T-helper 17 cell (primary cell): ENCODE results near the gene SOX15. TPM values are rescaled to one million over a fixed set of nuclear protein-coding genes. Genes with fewer than 3 reads are reported as not detected.

Source experiments
- ATAC-seq: fragments of 150-1000 bp; cut with Tn5 transposase; 2 replicates; pipeline ENCODE4 v1.10.0; 2021; ENCODE audit warnings: mild to moderate bottlenecking, moderate library complexity
- DNase-seq, 3 donors: peaks; one replicate each; pipeline versions ENCODE4 v3.0.0 to v3.0.0-alpha.2; 2020 to 2021
- H3K9me3 ChIP-seq: one replicate; pipeline ENCODE4 v1.7.0; 2013; ENCODE audit warnings: low read length, mild to moderate bottlenecking; ENCODE audit not compliant: control insufficient read depth, poor library complexity, severe bottlenecking
- H3K27ac Mint-ChIP-seq: one replicate; pipeline ENCODE4 v1.8.0; 2022; ENCODE audit warnings: mild to moderate bottlenecking, moderate library complexity, mixed read lengths
- H3K27me3 Mint-ChIP-seq: one replicate; pipeline ENCODE4 v1.8.0; 2022; ENCODE audit warnings: mixed read lengths
- H3K36me3 Mint-ChIP-seq: one replicate; pipeline ENCODE4 v1.8.0; 2022; ENCODE audit warnings: low read depth, mixed read lengths
- H3K4me1 Mint-ChIP-seq: one replicate; pipeline ENCODE4 v1.8.0; 2022; ENCODE audit warnings: mild to moderate bottlenecking, mixed read lengths
- H3K4me3 Mint-ChIP-seq: one replicate; pipeline ENCODE4 v1.8.0; 2022; ENCODE audit warnings: mild to moderate bottlenecking, moderate library complexity, mixed read lengths
- total RNA-seq, 4 donors: library from RNA in 2 of 4; stranded (reverse) in 2 of 4; gene quantifications; one replicate each; pipeline ENCODE4 v1.2.3 and lab custom pipeline; 2022 to 2026

The SOX15 gene
- total RNA-seq, 2 donors from 2014 or later: not detected

- peak; percentile 86 to 95 (median 93) for DNase-seq
- Mint-ChIP-seq H3K27ac (peak within 1 kb of the TSS; percentile 95), H3K4me1 (peaks cover 32% of the 10 kb centered on the region), H3K4me3 (peak within 1 kb of the TSS; percentile 97), H3K36me3 (no peaks in the 10 kb centered on the region), H3K27me3 (no peaks in the 10 kb centered on the region)
- no peaks in the 10 kb centered on the region for H3K9me3 ChIP-seq
- peak; percentile 88 for ATAC-seq
Measured at GRCh38 chr17:7561589-7562207, 28.2 kb downstream of the SOX15 start, which contains the start of gene SENP3. Gene SENP3 (plus strand): TSS chr17:7561919. CDS start chr17:7563077, 1,158 bp downstream.

GRCh38 chr17:7561028-7561575 is 28.8 kb downstream of the SOX15 start:
- H3K9me3 ChIP-seq: no peaks in the 10 kb centered on the region
- H3K4me1 Mint-ChIP-seq: peaks cover 35% of the 10 kb centered on the region
- peak overlapping the region; percentile 97 for H3K4me3 Mint-ChIP-seq
- no peaks in the 10 kb centered on the region for H3K27me3 Mint-ChIP-seq
- H3K27ac Mint-ChIP-seq: peak overlapping the region; percentile 95
- ATAC-seq (peak; percentile 70), DNase-seq (peak; percentile 65 to 72 (median 67))
- H3K36me3 Mint-ChIP-seq: no peaks in the 10 kb centered on the region

GRCh38 chr17:7560172-7561027 is 29.5 kb downstream of the SOX15 start:
- no peaks in the 10 kb centered on the region for H3K9me3 ChIP-seq
- H3K4me1 Mint-ChIP-seq: peaks cover 38% of the 10 kb centered on the region
- H3K36me3 Mint-ChIP-seq: no peaks in the 10 kb centered on the region
- H3K4me3 Mint-ChIP-seq: peak overlapping the region; percentile 97
- peak in 1 of 3 donors; percentile 48 for DNase-seq
- peak; percentile 36 for ATAC-seq
- H3K27ac Mint-ChIP-seq: peak overlapping the region; percentile 95
- no peaks in the 10 kb centered on the region for H3K27me3 Mint-ChIP-seq

- peak overlapping the region; percentile 95 for H3K27ac Mint-ChIP-seq
- H3K27me3 Mint-ChIP-seq: no peaks in the 10 kb centered on the region
- no peaks in the 10 kb centered on the region for H3K9me3 ChIP-seq
- ATAC-seq: no peak
- DNase-seq: no peak
- no peaks in the 10 kb centered on the region for H3K36me3 Mint-ChIP-seq
- H3K4me3 Mint-ChIP-seq: peak overlapping the region; percentile 19
- peaks cover 44% of the 10 kb centered on the region for H3K4me1 Mint-ChIP-seq
Measured at GRCh38 chr17:7559320-7560171, 30.3 kb downstream of the SOX15 start.

- H3K4me3 Mint-ChIP-seq: peak within 1 kb of the TSS; percentile 53
- peak within 1 kb of the TSS; percentile 47 for H3K27ac Mint-ChIP-seq
- H3K36me3 Mint-ChIP-seq: no peaks in the 10 kb centered on the region
- ATAC-seq: no peak
- H3K4me1 Mint-ChIP-seq: peaks cover 45% of the 10 kb centered on the region
- no peak for DNase-seq
- H3K27me3 Mint-ChIP-seq: no peaks in the 10 kb centered on the region
- H3K9me3 ChIP-seq: no peaks in the 10 kb centered on the region
Measured at GRCh38 chr17:7558544-7559319, 31.2 kb downstream of the SOX15 start, which contains the start of gene TNFSF13. Gene TNFSF13 (plus strand): TSS chr17:7558750. CDS start chr17:7559040, 290 bp downstream.

GRCh38 chr17:7557775-7558543 is 31.9 kb downstream of the SOX15 start:
- H3K36me3 Mint-ChIP-seq: no peaks in the 10 kb centered on the region
- peak overlapping the region; percentile 53 for H3K4me3 Mint-ChIP-seq
- H3K4me1 Mint-ChIP-seq: peaks cover 52% of the 10 kb centered on the region
- no peaks in the 10 kb centered on the region for H3K9me3 ChIP-seq
- no peak for ATAC-seq
- DNase-seq: no peak
- H3K27me3 Mint-ChIP-seq: no peaks in the 10 kb centered on the region
- H3K27ac Mint-ChIP-seq: peak overlapping the region; percentile 47

- no peak for ATAC-seq
- no peaks in the 10 kb centered on the region for H3K9me3 ChIP-seq
- no peak overlapping the region for H3K27ac Mint-ChIP-seq
- H3K4me1 Mint-ChIP-seq: peaks cover 52% of the 10 kb centered on the region
- DNase-seq: no peak
- H3K36me3 Mint-ChIP-seq: peaks cover 2% of the 10 kb centered on the region
- no peak overlapping the region for H3K4me3 Mint-ChIP-seq
- no peaks in the 10 kb centered on the region for H3K27me3 Mint-ChIP-seq
Measured at GRCh38 chr17:7557147-7557764, 32.6 kb downstream of the SOX15 start.

GRCh38 chr17:7556627-7557026 is 33.3 kb downstream of the SOX15 start:
- DNase-seq (no peak), ATAC-seq (no peak)
- Mint-ChIP-seq H3K27me3 (no peaks in the 10 kb centered on the region), H3K4me3 (no peak overlapping the region), H3K36me3 (peaks cover 2% of the 10 kb centered on the region), H3K27ac (no peak overlapping the region), H3K4me1 (peaks cover 55% of the 10 kb centered on the region)
- no peaks in the 10 kb centered on the region for H3K9me3 ChIP-seq

GRCh38 chr17:7555320-7555948 is 34.5 kb downstream of the SOX15 start:
- no peaks in the 10 kb centered on the region for H3K9me3 ChIP-seq
- Mint-ChIP-seq H3K27ac (peak overlapping the region; percentile 94), H3K4me1 (peaks cover 54% of the 10 kb centered on the region), H3K36me3 (peaks cover 5% of the 10 kb centered on the region), H3K4me3 (peak overlapping the region; percentile 12), H3K27me3 (no peaks in the 10 kb centered on the region)
- ATAC-seq: no peak
- DNase-seq: no peak

- Mint-ChIP-seq H3K36me3 (peaks cover 7% of the 10 kb centered on the region), H3K4me3 (peak overlapping the region; percentile 93), H3K4me1 (peaks cover 60% of the 10 kb centered on the region), H3K27me3 (no peaks in the 10 kb centered on the region), H3K27ac (peak overlapping the region; percentile 94)
- DNase-seq (no peak), ATAC-seq (no peak)
- no peaks in the 10 kb centered on the region for H3K9me3 ChIP-seq
Measured at GRCh38 chr17:7553356-7553755, 36.5 kb downstream of the SOX15 start.

GRCh38 chr17:7552621-7553051 is 37.3 kb downstream of the SOX15 start:
- H3K27ac Mint-ChIP-seq: peak overlapping the region; percentile 94
- H3K9me3 ChIP-seq: no peaks in the 10 kb centered on the region
- H3K4me3 Mint-ChIP-seq: peak overlapping the region; percentile 93
- DNase-seq (peak in 1 of 3 donors; percentile 27), ATAC-seq (peak; percentile 73)
- no peaks in the 10 kb centered on the region for H3K27me3 Mint-ChIP-seq
- H3K36me3 Mint-ChIP-seq: peaks cover 7% of the 10 kb centered on the region
- H3K4me1 Mint-ChIP-seq: peaks cover 64% of the 10 kb centered on the region
